GM23338 (cell line): Measurements from ENCODE around the gene SEMA4D.

Experiments
- CREB1 ChIP-seq: fragments of 250-450 bp; sonication (Bioruptor Pico); IDR thresholded peaks from 2 replicates; pipeline ENCODE4 v1.5.0; 2020; ENCODE audit warnings: low read depth, mild to moderate bottlenecking, moderate library complexity
- CTCF ChIP-seq, 2 experiments: fragments of 200-600 bp in 1 of 2; sonication (generic) in 1 of 2; conservative IDR thresholded peaks; 2 replicates each; pipeline versions ENCODE4 v1.5.1 to v1.6.1; 2016 to 2017; ENCODE audit warnings: antibody characterized with exemption in 2 of 2, low read depth in 2 of 2, mild to moderate bottlenecking in 2 of 2, moderate library complexity in 1 of 2
- EZH2 ChIP-seq: fragments of 200-600 bp; sonication (generic); IDR thresholded peaks from one replicate; pipeline ENCODE4 v1.8.0; 2017; ENCODE audit warnings: antibody characterized with exemption, mild to moderate bottlenecking, low read depth; ENCODE audit not compliant: unreplicated experiment
- EZH2phosphoT487 ChIP-seq: fragments of 200-600 bp; sonication (generic); IDR thresholded peaks from one replicate; pipeline ENCODE4 v1.8.1; 2018; ENCODE audit warnings: antibody characterized with exemption; ENCODE audit not compliant: unreplicated experiment
- NANOG ChIP-seq: IDR thresholded peaks from 2 replicates; pipeline ENCODE4 v1.6.1; 2016; ENCODE audit warnings: antibody characterized with exemption, borderline replicate concordance
- POLR2AphosphoS5 ChIP-seq: IDR thresholded peaks from 2 replicates; pipeline ENCODE4 v1.6.1; 2016; ENCODE audit warnings: antibody characterized with exemption, low read depth
- REST ChIP-seq: IDR thresholded peaks from one replicate; pipeline ENCODE4 v1.6.1; 2018; ENCODE audit warnings: antibody characterized with exemption; ENCODE audit not compliant: unreplicated experiment
- STAT1 ChIP-seq: IDR thresholded peaks from one replicate; pipeline ENCODE4 v1.6.1; 2016; ENCODE audit warnings: antibody characterized with exemption; ENCODE audit not compliant: unreplicated experiment
- ZNF114 ChIP-seq: fragments of 250-450 bp; sonication (Bioruptor Pico); IDR thresholded peaks from 2 replicates; pipeline ENCODE4 v1.5.0; 2020; ENCODE audit warnings: mild to moderate bottlenecking, moderate library complexity

GRCh38 chr9:89525446-89526374 is 27.8 kb upstream of the SEMA4D start:
- TF ChIP-seq ZNF114 (CRISPR knock-in tag) (no peak), CTCF (conservative IDR thresholded peaks at IDR 0.05; ENCODE audit: low read depth in 2 of 2) (no peak), POLR2AphosphoS5 (no peak), CREB1 (CRISPR knock-in tag) (no peak), EZH2 (no peak), EZH2phosphoT487 (no peak), REST (no peak), STAT1 (no peak), NANOG (no peak)
